HUES64 (cell line): Measurements from ENCODE around the gene CEP112.
"Not testable (repeated sequence)": the region's sequence is repeated elsewhere in the genome, so short reads cannot be mapped to it uniquely, and the experiment has no call there.

Source experiments
- H3K27ac ChIP-seq: 2 replicates; pipeline ENCODE4 v1.7.0; 2013; ENCODE audit warnings: low read depth, low read length, inconsistent platforms
- H3K27me3 ChIP-seq: 2 replicates; pipeline ENCODE4 v1.6.1; 2013; ENCODE audit warnings: mild to moderate bottlenecking, low read length; ENCODE audit not compliant: insufficient read depth
- H3K36me3 ChIP-seq: 2 replicates; pipeline ENCODE4 v1.6.1; 2013; ENCODE audit warnings: mild to moderate bottlenecking, low read length; ENCODE audit not compliant: insufficient read depth
- H3K4me1 ChIP-seq: 2 replicates; pipeline ENCODE4 v1.6.1; 2013; ENCODE audit warnings: mild to moderate bottlenecking, low read length, moderate library complexity; ENCODE audit not compliant: insufficient read depth
- H3K4me3 ChIP-seq: 2 replicates; pipeline ENCODE4 v1.5.1; 2013; ENCODE audit warnings: mild to moderate bottlenecking, low read length, moderate library complexity
- H3K9ac ChIP-seq: 2 replicates; pipeline ENCODE4 v1.6.1; 2013; ENCODE audit warnings: mild to moderate bottlenecking, low read depth, low read length
- H3K9me3 ChIP-seq: 2 replicates; pipeline ENCODE4 v1.6.1; 2013; ENCODE audit warnings: low read depth, low read length; ENCODE audit not compliant: insufficient read depth
- WGBS: fragments of 150-250, 120-280 bp; methylation state at CpG from one replicate; pipeline ENCODE4 v1.1.7; 2013; ENCODE audit warnings: missing lambda C conversion rate; 5-methylcytosine and 5-hydroxymethylcytosine counted together

The CEP112 gene

DNA sequence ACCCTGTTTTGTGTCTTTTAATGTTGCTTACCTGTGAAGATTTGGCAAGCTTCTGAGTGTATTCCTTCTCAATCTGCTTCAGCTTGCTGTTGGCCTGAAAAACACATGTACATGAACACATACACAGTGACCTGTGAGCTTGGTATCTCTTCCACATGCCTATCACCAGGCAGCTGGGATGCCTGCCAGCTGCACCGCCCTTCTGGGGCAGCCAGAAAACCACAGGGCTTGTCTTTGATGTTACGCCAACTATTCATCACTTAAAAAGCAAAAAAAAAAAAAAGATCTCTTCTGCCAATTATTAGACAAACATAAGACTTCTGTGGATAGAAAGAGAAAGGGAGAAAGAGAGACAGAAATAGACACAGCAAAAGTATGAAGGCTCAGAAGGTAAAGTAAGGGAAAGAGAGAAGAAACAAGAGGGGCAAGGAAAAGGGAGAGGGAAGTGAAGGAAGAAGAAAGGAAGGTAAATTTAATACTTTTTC is 441.3 kb downstream of the CEP112 start:
- Histone ChIP-seq H3K36me3 (no peaks in the 10 kb centered on the region), H3K27ac (no peak overlapping the region), H3K4me3 (no peak overlapping the region), H3K27me3 (no peaks in the 10 kb centered on the region), H3K9ac (no peak overlapping the region), H3K4me1 (no peaks in the 10 kb centered on the region), H3K9me3 (no peaks in the 10 kb centered on the region)
- 96% methylated on average over 2 of the region's 2 CpGs for WGBS

DNA sequence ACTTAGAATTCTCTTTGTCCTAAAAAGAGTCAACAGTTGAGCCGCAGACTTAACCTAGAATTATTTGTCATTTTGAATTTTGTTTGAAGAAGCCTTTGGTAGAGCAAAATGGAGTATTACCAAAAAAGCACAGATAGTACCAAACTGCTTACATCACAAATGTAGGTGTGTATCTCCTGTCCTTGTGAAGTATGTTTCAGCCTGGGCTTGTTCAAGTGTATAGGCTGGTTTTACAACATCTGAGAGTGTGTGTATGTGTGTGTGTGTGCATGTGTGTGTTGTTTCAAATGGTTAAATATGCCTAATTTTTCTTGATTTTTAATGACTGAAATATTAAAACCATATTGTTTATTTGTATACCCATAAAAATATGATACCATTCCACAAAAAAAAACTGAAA is 441.8 kb downstream of the CEP112 start:
- no peaks in the 10 kb centered on the region for H3K4me1 ChIP-seq
- no peaks in the 10 kb centered on the region for H3K36me3 ChIP-seq
- H3K4me3 ChIP-seq = no peak overlapping the region
- H3K9ac ChIP-seq = no peak overlapping the region
- no peaks in the 10 kb centered on the region for H3K27me3 ChIP-seq
- WGBS = 94% methylated on average over 1 of the region's 1 CpG
- H3K27ac ChIP-seq = no peak overlapping the region
- no peaks in the 10 kb centered on the region for H3K9me3 ChIP-seq

DNA sequence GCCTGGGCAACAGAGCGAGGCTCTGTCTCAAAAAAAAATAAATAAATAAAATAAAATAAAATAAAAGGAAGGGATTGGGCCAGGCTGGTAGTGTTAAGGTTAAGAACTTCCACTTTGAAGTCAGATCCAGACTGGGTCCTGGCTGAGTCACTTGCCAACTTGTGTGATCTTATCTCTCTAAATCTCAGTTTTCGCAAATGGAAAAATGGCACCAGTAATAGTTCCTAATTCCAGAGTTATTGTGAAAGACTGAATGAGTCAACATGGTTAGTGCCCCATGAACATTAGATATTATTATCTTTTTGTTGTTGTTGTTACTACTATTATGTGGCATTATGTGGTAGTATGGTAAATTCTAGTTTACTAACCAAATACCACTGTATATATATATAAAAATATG is 442.5 kb downstream of the CEP112 start:
- no peak overlapping the region for H3K27ac ChIP-seq
- H3K4me1 ChIP-seq = no peaks in the 10 kb centered on the region
- H3K27me3 ChIP-seq = no peaks in the 10 kb centered on the region
- no peak overlapping the region for H3K4me3 ChIP-seq
- H3K36me3 ChIP-seq = no peaks in the 10 kb centered on the region
- H3K9ac ChIP-seq = no peak overlapping the region
- 94% methylated on average over 1 of the region's 2 CpGs for WGBS
- H3K9me3 ChIP-seq = no peaks in the 10 kb centered on the region

DNA sequence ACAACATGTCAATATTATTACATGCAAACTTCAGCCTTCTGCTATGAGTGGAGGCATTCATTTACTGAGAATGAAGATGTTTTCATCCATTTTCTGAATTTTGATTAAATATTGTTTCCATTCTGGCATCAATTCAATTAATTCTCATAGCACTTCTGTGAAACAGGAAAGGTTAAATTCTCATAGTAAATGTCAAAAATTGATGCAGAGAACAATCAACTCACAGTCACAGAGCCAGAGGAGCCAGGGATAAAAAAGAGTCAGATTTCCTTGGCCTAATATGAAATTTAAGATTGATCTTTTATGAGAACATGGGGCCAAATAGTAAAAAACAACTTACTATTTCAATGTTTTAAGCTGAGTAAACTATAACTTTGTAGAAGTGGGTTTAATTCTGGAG is 446.7 kb downstream of the CEP112 start:
- H3K27me3 ChIP-seq = no peaks in the 10 kb centered on the region
- no peak overlapping the region for H3K4me3 ChIP-seq
- H3K36me3 ChIP-seq = no peaks in the 10 kb centered on the region
- peaks cover 17% of the 10 kb centered on the region for H3K4me1 ChIP-seq
- H3K9ac ChIP-seq = no peak overlapping the region
- H3K27ac ChIP-seq = no peak overlapping the region
- H3K9me3 ChIP-seq = no peaks in the 10 kb centered on the region

DNA sequence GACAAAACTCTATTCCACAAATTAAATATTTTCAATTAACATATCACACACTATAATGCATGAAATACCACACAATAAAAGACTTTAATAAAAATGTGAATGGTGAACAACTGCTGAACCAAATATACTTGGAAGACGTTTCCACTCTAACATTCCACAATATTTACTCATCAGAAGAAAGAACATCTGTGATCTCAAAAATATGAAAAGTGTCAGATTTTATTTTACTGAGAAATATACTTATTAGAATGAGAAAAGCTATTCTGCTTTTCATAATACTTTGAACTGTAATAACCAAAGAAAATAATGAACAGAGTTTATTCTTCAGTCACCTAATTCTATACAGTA is 448.7 kb downstream of the CEP112 start:
- H3K27me3 ChIP-seq = no peaks in the 10 kb centered on the region
- H3K9ac ChIP-seq = no peak overlapping the region
- no peak overlapping the region for H3K4me3 ChIP-seq
- no peak overlapping the region for H3K27ac ChIP-seq
- H3K9me3 ChIP-seq = 0 out of 2 replicates have a peak, but pooled peaks cover 4% of the 10 kb centered on the region
- H3K36me3 ChIP-seq = no peaks in the 10 kb centered on the region
- no CpG with 5 or more reads among the region's 1 CpG for WGBS
- peaks cover 17% of the 10 kb centered on the region for H3K4me1 ChIP-seq

DNA sequence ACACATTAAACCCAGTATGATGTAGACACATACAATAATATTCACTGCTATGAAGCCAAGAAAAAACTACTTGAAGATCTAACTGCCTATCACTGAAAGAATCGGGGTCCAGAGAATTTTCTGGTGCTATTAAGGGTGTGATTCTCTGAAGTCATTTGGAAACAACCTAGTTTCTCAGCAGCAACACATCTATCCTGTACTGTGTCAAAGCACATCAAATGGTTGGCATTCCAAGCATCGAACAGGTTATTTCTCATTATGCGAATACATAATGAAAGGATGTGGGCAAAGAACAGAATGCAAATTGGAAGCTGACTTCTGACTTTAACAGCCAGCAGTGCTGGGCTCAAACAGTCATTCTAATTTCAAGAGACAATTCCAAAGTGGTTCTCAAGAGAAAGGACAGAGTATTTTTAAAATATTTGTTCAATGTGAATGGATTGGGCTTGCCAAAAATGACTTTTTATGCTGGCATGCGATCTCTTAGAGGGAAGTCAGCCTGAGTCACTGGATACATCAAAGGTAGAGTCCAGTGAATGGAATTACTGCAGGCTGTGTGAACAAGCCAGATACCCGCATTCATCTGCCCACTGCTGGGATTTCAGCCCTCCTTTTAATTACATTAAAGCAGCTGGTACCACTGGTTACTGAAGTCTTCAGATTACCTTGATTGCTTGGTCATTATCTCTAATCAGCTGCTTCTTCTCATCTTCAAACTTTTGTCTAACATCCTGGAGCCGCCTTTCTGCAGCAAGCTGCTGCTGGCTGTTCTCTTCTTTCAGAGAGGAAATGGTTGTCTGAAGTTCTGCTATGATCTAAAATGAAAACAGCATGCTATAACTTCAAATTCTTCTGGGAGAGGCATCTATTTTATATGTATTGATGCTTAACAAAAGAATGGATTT is 449.3 kb downstream of the CEP112 start:
- WGBS = 52% methylated on average over 5 of the region's 6 CpGs
- Histone ChIP-seq H3K4me3 (no peak overlapping the region), H3K4me1 (peaks cover 17% of the 10 kb centered on the region), H3K36me3 (no peaks in the 10 kb centered on the region), H3K9ac (no peak overlapping the region), H3K27ac (peak overlapping the region; percentile 1), H3K9me3 (0 out of 2 replicates have a peak, but pooled peaks cover 4% of the 10 kb centered on the region), H3K27me3 (no peaks in the 10 kb centered on the region)

DNA sequence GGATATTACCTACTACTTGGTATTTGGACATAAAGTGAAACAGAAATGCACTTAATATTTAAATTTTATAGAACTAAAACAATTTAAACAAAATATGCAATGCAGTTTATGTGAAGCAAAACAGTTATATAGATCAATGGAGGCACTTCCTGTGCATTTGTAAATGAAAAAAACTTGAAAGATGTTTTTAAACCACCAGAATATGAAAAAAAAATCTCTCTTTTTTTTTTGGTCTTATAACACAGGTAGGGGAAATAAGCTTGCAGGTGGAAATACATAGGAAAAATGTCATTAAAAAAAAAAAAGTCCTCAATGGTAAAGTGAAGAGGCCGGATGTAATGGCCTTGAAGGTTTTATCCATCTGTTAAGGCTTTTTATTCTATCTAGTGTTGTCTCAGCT is 450.2 kb downstream of the CEP112 start:
- H3K9ac ChIP-seq = no peak overlapping the region
- no peaks in the 10 kb centered on the region for H3K27me3 ChIP-seq
- H3K27ac ChIP-seq = peak overlapping the region; percentile 1; the same call in 1 of the 2 replicates
- 75% methylated on average over 1 of the region's 1 CpG for WGBS
- no peaks in the 10 kb centered on the region for H3K36me3 ChIP-seq
- H3K9me3 ChIP-seq = 0 out of 2 replicates have a peak, but pooled peaks cover 4% of the 10 kb centered on the region
- H3K4me3 ChIP-seq = no peak overlapping the region
- H3K4me1 ChIP-seq = peaks cover 17% of the 10 kb centered on the region

DNA sequence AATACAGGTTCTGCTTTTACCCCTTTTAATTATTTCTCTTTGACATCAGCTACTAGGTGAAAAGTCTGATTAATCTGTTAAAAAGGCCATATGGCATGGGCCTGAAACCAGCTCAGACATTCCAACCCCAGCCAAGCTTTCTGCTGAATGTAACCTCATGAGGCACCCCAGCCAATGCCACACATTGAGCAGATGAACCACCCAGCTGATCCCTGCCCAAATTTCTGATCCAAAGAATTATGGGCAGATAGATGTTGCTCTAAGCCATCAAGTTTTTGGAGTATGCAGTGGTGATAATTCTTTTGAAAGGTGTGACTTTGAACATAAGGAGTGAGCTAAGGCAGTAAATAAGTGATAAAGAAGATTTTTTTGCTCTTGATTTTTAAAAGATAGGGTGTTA is 452.9 kb downstream of the CEP112 start:
- Histone ChIP-seq H3K36me3 (no peaks in the 10 kb centered on the region), H3K9ac (no peak overlapping the region), H3K4me3 (no peak overlapping the region), H3K27ac (no peak overlapping the region), H3K27me3 (no peaks in the 10 kb centered on the region), H3K4me1 (peaks cover 17% of the 10 kb centered on the region), H3K9me3 (0 out of 2 replicates have a peak, but pooled peaks cover 4% of the 10 kb centered on the region)

DNA sequence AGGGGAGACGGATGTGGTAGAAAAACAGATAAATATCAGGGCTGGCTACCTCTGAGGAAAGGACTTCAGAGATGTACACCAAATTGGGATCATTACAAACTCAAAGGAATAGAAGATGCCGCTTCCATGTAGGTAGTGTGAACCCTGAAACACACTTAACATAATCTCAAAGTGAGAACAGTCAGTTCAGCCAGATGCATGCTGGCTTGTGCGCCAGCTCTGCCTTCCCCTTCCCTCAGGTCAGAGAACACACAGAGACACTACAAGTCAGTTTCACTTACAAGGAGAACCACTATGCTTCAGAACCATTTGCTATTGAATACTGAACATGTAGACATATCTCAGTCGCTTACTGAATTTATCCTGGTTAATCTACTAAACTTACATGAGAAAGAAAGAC is 454.5 kb downstream of the CEP112 start:
- H3K27me3 ChIP-seq = no peaks in the 10 kb centered on the region
- no peak overlapping the region for H3K27ac ChIP-seq
- H3K4me1 ChIP-seq = peaks cover 10% of the 10 kb centered on the region
- 94% methylated on average over 4 of the region's 4 CpGs for WGBS
- H3K9ac ChIP-seq = no peak overlapping the region
- no peaks in the 10 kb centered on the region for H3K36me3 ChIP-seq
- no peak overlapping the region for H3K4me3 ChIP-seq
- H3K9me3 ChIP-seq = 0 out of 2 replicates have a peak, but pooled peaks cover 4% of the 10 kb centered on the region

DNA sequence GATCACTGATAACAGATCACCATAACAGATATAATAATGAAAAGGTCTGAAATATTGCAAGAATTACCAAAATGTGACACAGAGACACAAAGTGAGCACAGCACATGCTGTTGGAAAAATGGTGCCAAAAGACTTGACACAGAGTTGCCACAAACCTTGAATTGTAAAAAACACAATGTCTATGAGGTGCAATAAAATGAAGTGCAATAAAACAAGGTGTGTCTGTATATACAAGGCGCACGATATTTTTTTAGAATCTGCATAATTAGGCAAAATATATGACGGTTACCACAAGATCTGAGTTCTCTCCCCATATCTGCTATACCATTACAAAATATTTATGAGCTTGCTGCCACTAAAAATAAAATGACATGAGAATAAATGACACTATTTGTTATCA is 458.6 kb downstream of the CEP112 start:
- Histone ChIP-seq H3K9me3 (no peaks in the 10 kb centered on the region), H3K9ac (no peak overlapping the region), H3K27ac (no peak overlapping the region), H3K36me3 (no peaks in the 10 kb centered on the region), H3K4me1 (no peaks in the 10 kb centered on the region), H3K27me3 (no peaks in the 10 kb centered on the region), H3K4me3 (no peak overlapping the region)
- WGBS = 98% methylated on average over 3 of the region's 3 CpGs

DNA sequence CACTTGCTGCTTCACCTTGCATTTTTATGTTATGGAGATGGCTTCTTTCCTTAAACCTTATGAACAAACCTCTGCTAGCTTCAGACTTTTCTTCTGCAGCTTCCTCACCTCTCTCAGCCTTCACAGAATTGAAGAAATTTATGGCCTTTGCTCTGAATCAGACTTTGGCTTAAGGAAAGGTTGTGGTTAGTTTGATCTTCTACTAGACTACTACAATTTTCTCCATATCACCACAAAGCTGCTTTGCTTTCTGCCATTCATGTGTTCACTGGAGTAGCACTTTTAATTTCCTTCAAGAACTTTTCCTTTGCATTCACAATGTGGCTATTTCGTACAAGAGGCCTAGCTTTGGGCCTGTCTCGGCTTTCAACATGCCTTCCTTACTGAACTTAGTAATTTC is 459.3 kb downstream of the CEP112 start:
- not testable (repeated sequence) for H3K4me1 ChIP-seq, H3K4me3 ChIP-seq, H3K27me3 ChIP-seq, H3K36me3 ChIP-seq, H3K9me3 ChIP-seq, H3K9ac ChIP-seq, H3K27ac ChIP-seq
- 91% methylated on average over 2 of the region's 2 CpGs for WGBS
